HG02970 (cell line): ENCODE data around the gene AFMID.

Source experiments
- ATAC-seq: cut with Tn5 transposase; IDR thresholded peaks from one replicate; pipeline ENCODE4 v1.9.1; 2021; ENCODE audit warnings: mild to moderate bottlenecking, moderate library complexity, moderate number of reproducible peaks; ENCODE audit not compliant: unreplicated experiment, low FRiP score

Gene AFMID

GRCh38 chr17:78179372-78179771 is 7.8 kb upstream of the AFMID start:
- ATAC-seq, result no peak

GRCh38 chr17:78180083-78180482 is 7.1 kb upstream of the AFMID start:
- ATAC-seq, result no peak

- no peak for ATAC-seq
Observed at GRCh38 chr17:78180508-78180907, 6.7 kb upstream of the AFMID start.

- ATAC-seq, result no peak
Observed at GRCh38 chr17:78182504-78182903, 4.7 kb upstream of the AFMID start.

- no peak for ATAC-seq
Observed at GRCh38 chr17:78183916-78184315, 3.2 kb upstream of the AFMID start.

GRCh38 chr17:78184351-78184750 is 2.8 kb upstream of the AFMID start:
- no peak for ATAC-seq

- ATAC-seq, result no peak
Observed at GRCh38 chr17:78184868-78185267, 2.3 kb upstream of the AFMID start.

GRCh38 chr17:78185981-78186691 is 1.0 kb upstream of the AFMID start:
- no peak for ATAC-seq

- no peak for ATAC-seq
Observed at GRCh38 chr17:78196716-78197115, 9.6 kb downstream of the AFMID start.

GRCh38 chr17:78197147-78197832 is 10.1 kb downstream of the AFMID start:
- ATAC-seq, result no peak

- no peak for ATAC-seq
Observed at GRCh38 chr17:78200451-78200850, 13.3 kb downstream of the AFMID start.

- ATAC-seq, result no peak
Observed at GRCh38 chr17:78202666-78203065, 15.5 kb downstream of the AFMID start.

- no peak for ATAC-seq
Observed at GRCh38 chr17:78204387-78205123, 17.4 kb downstream of the AFMID start.

GRCh38 chr17:78205124-78205775 is 18.1 kb downstream of the AFMID start:
- ATAC-seq, result no peak

GRCh38 chr17:78206298-78206697 is 19.1 kb downstream of the AFMID start:
- no peak for ATAC-seq

- no peak for ATAC-seq
Observed at GRCh38 chr17:78208486-78208885, 21.3 kb downstream of the AFMID start.

- ATAC-seq, result no peak
Observed at GRCh38 chr17:78210111-78210510, 22.9 kb downstream of the AFMID start.

GRCh38 chr17:78211032-78211431 is 23.9 kb downstream of the AFMID start:
- ATAC-seq, result no peak

GRCh38 chr17:78214016-78214705 is 27.0 kb downstream of the AFMID start, which contains the start of gene BIRC5:
Gene BIRC5, plus strand, starts transcription at chr17:78214253. Its CDS starts 64 bp downstream, at chr17:78214317.
- ATAC-seq, result peak; percentile 88

- no peak for ATAC-seq
Observed at GRCh38 chr17:78214706-78215061, 27.5 kb downstream of the AFMID start.
